Hepatocyte (in vitro differentiated cells): ENCODE measurements around the gene HRH1. TPM values are rescaled to one million over a fixed set of nuclear protein-coding genes. Genes with fewer than 3 reads are reported as not detected.

Experiments
- DNase-seq: peaks from one replicate; pipeline ENCODE4 v3.0.0-alpha.2; 2016; ENCODE audit warnings: low spot score
- H2AFZ ChIP-seq: fragments of 200-600 bp; sonication (generic); 2 replicates; pipeline ENCODE4 v1.6.0; 2016; ENCODE audit warnings: antibody characterized with exemption, mild to moderate bottlenecking
- H3K27ac ChIP-seq: fragments of 200-600 bp; sonication (generic); 2 replicates; pipeline ENCODE4 v1.5.1; 2016; ENCODE audit warnings: mild to moderate bottlenecking
- H3K27me3 ChIP-seq: fragments of 200-600 bp; sonication (generic); 2 replicates; pipeline ENCODE4 v1.6.1; 2016
- H3K36me3 ChIP-seq: fragments of 200-600 bp; sonication (generic); replicated peaks from 2 replicates; pipeline ENCODE4 v1.5.1; 2016; ENCODE audit warnings: low read depth; ENCODE audit not compliant: insufficient read depth
- H3K4me1 ChIP-seq: fragments of 200-600 bp; sonication (generic); 2 replicates; pipeline ENCODE4 v1.5.1; 2016; ENCODE audit warnings: mild to moderate bottlenecking, moderate library complexity; ENCODE audit not compliant: insufficient read depth
- H3K4me2 ChIP-seq: fragments of 200-600 bp; sonication (generic); 2 replicates; pipeline ENCODE4 v1.6.0; 2016
- H3K4me3 ChIP-seq: fragments of 200-600 bp; sonication (generic); 2 replicates; pipeline ENCODE4 v1.5.1; 2016; ENCODE audit warnings: mild to moderate bottlenecking
- H3K79me2 ChIP-seq: fragments of 200-600 bp; sonication (generic); 2 replicates; pipeline ENCODE4 v1.6.0; 2017; ENCODE audit warnings: mild to moderate bottlenecking
- H3K9me2 ChIP-seq: fragments of 200-600 bp; sonication (generic); replicated peaks from 2 replicates; pipeline ENCODE4 v1.6.0; 2017; ENCODE audit warnings: mild to moderate bottlenecking; ENCODE audit not compliant: insufficient read depth
- H3K9me3 ChIP-seq: fragments of 200-600 bp; sonication (generic); 2 replicates; pipeline ENCODE4 v1.5.1; 2016; ENCODE audit warnings: low read depth, mild to moderate bottlenecking
- H4K20me1 ChIP-seq: fragments of 200-600 bp; sonication (generic); 2 replicates; pipeline ENCODE4 v1.6.0; 2016; ENCODE audit warnings: mild to moderate bottlenecking; ENCODE audit not compliant: insufficient read depth, poor library complexity, severe bottlenecking
- EZH2 ChIP-seq: fragments of 200-600 bp; sonication (generic); IDR thresholded peaks from 2 replicates; pipeline ENCODE4 v1.6.1; 2016; ENCODE audit warnings: antibody characterized with exemption, mild to moderate bottlenecking, borderline replicate concordance
- EZH2phosphoT487 ChIP-seq: fragments of 200-600 bp; sonication (generic); IDR thresholded peaks from one replicate; pipeline ENCODE4 v1.6.1; 2018; ENCODE audit warnings: antibody characterized with exemption, mild to moderate bottlenecking, low read depth, moderate library complexity; ENCODE audit not compliant: unreplicated experiment, severe bottlenecking
- WGBS: methylation state at CpG from one replicate; pipeline ENCODE4 v1.1.6; 2016; ENCODE audit warnings: low lambda C conversion rate; ENCODE audit errors: missing lambda C conversion rate; 5-methylcytosine and 5-hydroxymethylcytosine counted together
- polyA plus RNA-seq: library from polyadenylated mRNA; unstranded; fragments of >200 nt; fragmentation: Nextera tagmentation; extraction: Ambion mirVana; gene quantifications from 2 replicates; pipeline ENCODE4 v1.2.1, GENCODE V29; 2016
- total RNA-seq: library from RNA; depleted of rRNA; stranded (reverse); fragments of >200 nt; gene quantifications from 2 replicates; pipeline ENCODE4 v1.2.3, GENCODE V29; 2014
- TF ChIP-seq, protein P1 (sequence below): fragments of 200-600 bp; sonication (generic); IDR thresholded peaks from 2 replicates; pipeline ENCODE4 v1.5.1; 2016; ENCODE audit warnings: antibody characterized with exemption, mild to moderate bottlenecking; ENCODE audit not compliant: poor library complexity

Gene HRH1
- total and polyA plus RNA-seq, 2 experiments from 2014 or later: 3.3 to 5.1 TPM

DNA sequence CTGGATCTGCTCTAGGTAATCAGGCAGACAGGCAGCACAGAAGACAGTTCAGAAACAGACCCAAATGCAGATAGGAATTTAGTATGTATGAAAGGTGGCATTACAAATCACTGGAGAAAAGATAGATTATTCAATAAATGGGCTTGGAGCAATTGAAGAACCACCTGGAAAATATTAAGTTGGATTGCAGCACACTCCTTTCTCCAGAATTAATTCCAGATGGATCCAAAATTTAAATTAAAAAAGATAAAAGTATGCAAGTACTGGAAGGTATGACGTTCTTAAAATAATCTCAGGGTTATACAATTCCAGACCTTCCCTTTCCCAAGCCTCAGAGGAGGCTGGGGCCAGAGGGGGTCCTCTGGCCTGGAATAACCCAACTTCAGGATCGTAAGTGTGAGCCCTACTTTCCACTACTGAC, 32.5 kb downstream of the HRH1 start:
- TF ChIP-seq, protein P1, sequence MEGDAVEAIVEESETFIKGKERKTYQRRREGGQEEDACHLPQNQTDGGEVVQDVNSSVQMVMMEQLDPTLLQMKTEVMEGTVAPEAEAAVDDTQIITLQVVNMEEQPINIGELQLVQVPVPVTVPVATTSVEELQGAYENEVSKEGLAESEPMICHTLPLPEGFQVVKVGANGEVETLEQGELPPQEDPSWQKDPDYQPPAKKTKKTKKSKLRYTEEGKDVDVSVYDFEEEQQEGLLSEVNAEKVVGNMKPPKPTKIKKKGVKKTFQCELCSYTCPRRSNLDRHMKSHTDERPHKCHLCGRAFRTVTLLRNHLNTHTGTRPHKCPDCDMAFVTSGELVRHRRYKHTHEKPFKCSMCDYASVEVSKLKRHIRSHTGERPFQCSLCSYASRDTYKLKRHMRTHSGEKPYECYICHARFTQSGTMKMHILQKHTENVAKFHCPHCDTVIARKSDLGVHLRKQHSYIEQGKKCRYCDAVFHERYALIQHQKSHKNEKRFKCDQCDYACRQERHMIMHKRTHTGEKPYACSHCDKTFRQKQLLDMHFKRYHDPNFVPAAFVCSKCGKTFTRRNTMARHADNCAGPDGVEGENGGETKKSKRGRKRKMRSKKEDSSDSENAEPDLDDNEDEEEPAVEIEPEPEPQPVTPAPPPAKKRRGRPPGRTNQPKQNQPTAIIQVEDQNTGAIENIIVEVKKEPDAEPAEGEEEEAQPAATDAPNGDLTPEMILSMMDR: no peak
- no peak for TF ChIP-seq EZH2phosphoT487
- TF ChIP-seq EZH2: no peak
- no peak for DNase-seq
- Histone ChIP-seq H3K4me2 (no peak overlapping the region), H3K27me3 (no peaks in the 10 kb centered on the region), H3K36me3 (no peaks in the 10 kb centered on the region), H3K4me1 (peaks cover 9% of the 10 kb centered on the region), H3K9me2 (no peaks in the 10 kb centered on the region), H3K27ac (peak overlapping the region; percentile 51), H2AFZ (no peak overlapping the region), H4K20me1 (no peaks in the 10 kb centered on the region), H3K79me2 (no peaks in the 10 kb centered on the region), H3K4me3 (no peak overlapping the region), H3K9me3 (no peaks in the 10 kb centered on the region)
- 60% methylated on average over 2 of the region's 2 CpGs for WGBS

DNA sequence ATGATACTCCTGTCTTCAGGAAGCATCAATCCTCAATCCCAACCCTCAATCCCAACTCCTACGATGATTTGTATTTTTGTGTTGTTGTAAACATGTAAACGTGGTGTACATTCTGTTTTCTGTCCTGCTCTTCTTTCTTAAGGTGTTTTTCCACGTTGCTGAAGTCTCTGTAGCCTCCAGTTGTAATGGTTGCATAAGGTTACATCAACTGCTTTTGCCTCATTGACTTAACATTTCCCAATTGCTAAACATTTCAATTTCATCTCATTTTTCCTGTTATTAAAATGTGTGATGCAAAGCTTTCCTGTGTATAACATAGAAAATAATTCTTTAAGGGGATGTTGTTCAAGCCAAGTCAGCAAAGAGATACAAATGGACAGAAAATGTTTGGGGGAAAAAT, 33.4 kb downstream of the HRH1 start:
- H3K36me3 ChIP-seq: no peaks in the 10 kb centered on the region
- H3K4me1 ChIP-seq: peaks cover 9% of the 10 kb centered on the region
- no peak for DNase-seq
- TF ChIP-seq, protein P1: no peak
- no peak for TF ChIP-seq EZH2
- no peak for TF ChIP-seq EZH2phosphoT487
- H3K9me3 ChIP-seq: no peaks in the 10 kb centered on the region
- no peak overlapping the region for H3K4me3 ChIP-seq
- H3K27ac ChIP-seq: no peak overlapping the region
- H3K79me2 ChIP-seq: no peaks in the 10 kb centered on the region
- WGBS: 71% methylated on average over 3 of the region's 3 CpGs
- H3K9me2 ChIP-seq: no peaks in the 10 kb centered on the region
- H3K4me2 ChIP-seq: no peak overlapping the region
- no peaks in the 10 kb centered on the region for H4K20me1 ChIP-seq
- H3K27me3 ChIP-seq: no peaks in the 10 kb centered on the region
- no peak overlapping the region for H2AFZ ChIP-seq

DNA sequence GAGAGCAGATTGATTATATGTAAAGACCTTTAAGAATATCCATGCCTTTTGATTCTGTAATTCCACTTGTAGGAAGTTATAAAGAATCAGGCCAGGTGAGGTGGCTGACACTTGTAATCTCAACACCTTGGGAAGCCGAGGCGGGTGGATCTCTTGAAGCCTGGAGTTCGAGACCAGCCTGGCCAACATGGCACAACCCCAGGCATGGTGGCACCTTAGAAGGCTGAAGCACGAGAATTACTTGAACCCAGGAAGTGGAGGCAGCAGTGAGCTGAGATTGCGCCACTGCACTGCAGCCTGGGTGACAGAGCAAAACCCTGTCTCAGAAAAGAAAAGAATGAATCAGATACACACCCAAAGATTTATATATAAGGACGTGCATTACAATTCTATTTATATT, 33.9 kb downstream of the HRH1 start:
- H4K20me1 ChIP-seq: no peaks in the 10 kb centered on the region
- no peaks in the 10 kb centered on the region for H3K9me3 ChIP-seq
- no peak overlapping the region for H3K4me3 ChIP-seq
- H3K4me2 ChIP-seq: no peak overlapping the region
- WGBS: 70% methylated on average over 6 of the region's 6 CpGs
- no peak for TF ChIP-seq EZH2
- TF ChIP-seq EZH2phosphoT487: no peak
- TF ChIP-seq, protein P1: no peak
- no peak overlapping the region for H3K27ac ChIP-seq
- no peak overlapping the region for H2AFZ ChIP-seq
- no peaks in the 10 kb centered on the region for H3K79me2 ChIP-seq
- no peaks in the 10 kb centered on the region for H3K9me2 ChIP-seq
- no peak for DNase-seq
- no peaks in the 10 kb centered on the region for H3K27me3 ChIP-seq
- peaks cover 9% of the 10 kb centered on the region for H3K4me1 ChIP-seq
- no peaks in the 10 kb centered on the region for H3K36me3 ChIP-seq

DNA sequence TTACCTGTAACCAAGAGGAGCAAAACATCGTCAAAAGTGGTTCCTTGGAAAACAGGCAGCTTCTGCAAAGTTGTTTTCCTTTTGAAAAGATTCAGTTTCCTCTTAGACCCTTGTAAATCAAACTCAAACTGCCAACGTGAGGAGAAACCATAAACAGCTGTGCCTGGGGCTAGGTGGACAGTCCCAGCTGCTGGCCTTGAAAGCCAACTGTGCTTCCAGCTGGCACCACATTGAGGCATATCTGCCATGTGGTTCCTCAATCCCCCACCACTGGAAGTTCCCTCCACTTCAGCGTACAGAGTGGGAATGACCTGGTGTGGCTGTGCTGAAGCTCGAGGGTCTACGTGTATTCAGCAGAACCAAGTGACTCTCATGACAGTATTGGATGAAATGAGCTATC, 40.9 kb downstream of the HRH1 start:
- Histone ChIP-seq H3K4me3 (no peak overlapping the region), H2AFZ (no peak overlapping the region), H3K9me3 (no peaks in the 10 kb centered on the region), H3K4me2 (peak overlapping the region; percentile 57), H3K9me2 (no peaks in the 10 kb centered on the region), H3K27me3 (peaks cover 3% of the 10 kb centered on the region), H3K27ac (peak overlapping the region; percentile 83), H3K79me2 (no peaks in the 10 kb centered on the region), H3K36me3 (no peaks in the 10 kb centered on the region), H3K4me1 (peaks cover 23% of the 10 kb centered on the region), H4K20me1 (no peaks in the 10 kb centered on the region)
- 48% methylated on average over 5 of the region's 5 CpGs for WGBS
- peak; percentile 28 for DNase-seq
- TF ChIP-seq EZH2: no peak
- TF ChIP-seq EZH2phosphoT487: no peak
- TF ChIP-seq, protein P1: no peak
